Activated T-helper 17 cell treated with anti-CD3 and anti-CD28 coated beads, Interleukin-2, amount 50 U/mL, for 72 hours (primary cell): ENCODE results near the gene SERPINA3. TPM values are rescaled to one million over a fixed set of nuclear protein-coding genes. Genes with fewer than 3 reads are reported as not detected.

Experiments used
- ATAC-seq: fragments of 150-1000 bp; cut with Tn5 transposase; replicated peaks from 2 replicates; pipeline ENCODE4 v1.10.0; 2021; ENCODE audit warnings: mild to moderate bottlenecking, moderate library complexity
- H3K27ac Mint-ChIP-seq: one replicate; pipeline ENCODE4 v1.8.0; 2022; ENCODE audit warnings: mixed read lengths
- H3K27me3 Mint-ChIP-seq: one replicate; pipeline ENCODE4 v1.8.0; 2022; ENCODE audit warnings: mixed read lengths
- H3K36me3 Mint-ChIP-seq: one replicate; pipeline ENCODE4 v1.8.0; 2022; ENCODE audit warnings: low read depth, mild to moderate bottlenecking, mixed read lengths
- H3K4me1 Mint-ChIP-seq: one replicate; pipeline ENCODE4 v1.8.0; 2022; ENCODE audit warnings: mixed read lengths
- H3K4me3 Mint-ChIP-seq: one replicate; pipeline ENCODE4 v1.8.0; 2022; ENCODE audit warnings: mild to moderate bottlenecking, mixed read lengths
- H3K9me3 Mint-ChIP-seq: one replicate; pipeline ENCODE4 v1.8.0; 2022; ENCODE audit warnings: mixed read lengths
- total RNA-seq, 2 donors: library from RNA; stranded (reverse); gene quantifications; one replicate each; pipeline ENCODE4 v1.2.3, GENCODE V29; 2022

The SERPINA3 gene
- total RNA-seq, 2 donors from 2014 or later, result not detected

DNA sequence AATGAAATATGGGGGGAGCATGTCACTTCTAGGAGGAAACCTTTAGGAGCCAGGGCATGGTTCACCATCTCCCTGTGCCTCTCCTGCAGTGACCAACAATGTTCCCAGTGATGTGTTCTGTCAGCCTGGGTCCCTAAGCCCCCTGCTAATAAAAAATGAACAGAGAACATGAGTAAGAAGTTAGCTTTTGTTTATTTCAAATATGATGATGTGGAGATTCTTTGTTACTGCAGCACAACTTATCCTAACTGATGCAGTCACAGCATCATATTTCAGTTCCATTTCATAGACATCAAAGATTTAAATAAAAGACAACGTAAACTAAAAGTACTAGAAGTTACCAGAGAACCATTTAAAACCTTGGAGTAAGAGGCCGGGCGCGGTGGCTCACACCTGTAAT is 43.9 kb downstream of the SERPINA3 start:
- Mint-ChIP-seq H3K27me3 (peaks cover 21% of the 10 kb centered on the region), H3K4me1 (no peaks in the 10 kb centered on the region), H3K4me3 (no peak overlapping the region), H3K36me3 (no peaks in the 10 kb centered on the region), H3K9me3 (no peaks in the 10 kb centered on the region), H3K27ac (no peak overlapping the region)
- no peak for ATAC-seq

DNA sequence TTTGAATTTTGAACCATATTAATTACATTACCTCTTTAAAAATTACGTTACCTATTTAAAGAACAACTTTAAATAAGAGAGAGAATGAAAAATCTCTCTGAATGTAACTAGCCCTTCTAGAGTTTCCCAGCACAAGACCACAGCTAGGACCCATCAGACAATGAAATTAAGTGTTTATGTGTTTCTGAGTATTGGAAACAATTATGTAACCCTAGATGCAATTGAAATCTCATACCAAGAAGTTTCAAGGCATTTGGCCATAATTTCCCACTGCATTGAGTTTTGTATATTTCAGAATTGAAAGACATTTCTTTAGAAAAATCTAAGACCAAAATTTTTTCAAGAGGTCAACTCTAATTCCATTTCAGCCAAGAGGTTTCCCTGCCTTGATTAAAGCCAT is 47.1 kb downstream of the SERPINA3 start:
- Mint-ChIP-seq H3K36me3 (no peaks in the 10 kb centered on the region), H3K4me1 (peaks cover 4% of the 10 kb centered on the region), H3K9me3 (peaks cover 3% of the 10 kb centered on the region), H3K27me3 (peaks cover 38% of the 10 kb centered on the region), H3K4me3 (no peak overlapping the region), H3K27ac (no peak overlapping the region)
- ATAC-seq, result no peak

DNA sequence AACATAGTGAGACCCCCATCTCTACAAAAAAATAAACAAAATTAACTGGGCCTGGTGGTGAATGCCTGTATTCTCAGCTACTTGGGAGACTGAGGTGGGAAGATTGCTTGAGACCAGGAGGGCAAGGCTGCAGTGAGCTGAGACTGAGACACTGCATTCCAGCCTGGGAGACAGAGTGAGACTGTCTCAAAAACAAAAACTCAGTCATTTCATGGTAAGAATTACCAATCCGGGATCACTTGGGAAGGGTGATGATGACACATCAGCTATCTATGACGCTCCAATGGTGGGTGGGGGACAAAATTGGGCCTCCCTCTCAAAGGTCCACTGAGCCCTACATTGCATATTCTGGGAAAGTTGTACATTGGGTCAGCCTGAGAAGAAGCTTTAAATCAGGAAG is 47.7 kb downstream of the SERPINA3 start:
- H3K4me1 Mint-ChIP-seq, result peaks cover 4% of the 10 kb centered on the region
- peaks cover 39% of the 10 kb centered on the region for H3K27me3 Mint-ChIP-seq
- H3K36me3 Mint-ChIP-seq, result no peaks in the 10 kb centered on the region
- H3K9me3 Mint-ChIP-seq, result peaks cover 3% of the 10 kb centered on the region
- no peak for ATAC-seq
- no peak overlapping the region for H3K27ac Mint-ChIP-seq
- H3K4me3 Mint-ChIP-seq, result no peak overlapping the region

DNA sequence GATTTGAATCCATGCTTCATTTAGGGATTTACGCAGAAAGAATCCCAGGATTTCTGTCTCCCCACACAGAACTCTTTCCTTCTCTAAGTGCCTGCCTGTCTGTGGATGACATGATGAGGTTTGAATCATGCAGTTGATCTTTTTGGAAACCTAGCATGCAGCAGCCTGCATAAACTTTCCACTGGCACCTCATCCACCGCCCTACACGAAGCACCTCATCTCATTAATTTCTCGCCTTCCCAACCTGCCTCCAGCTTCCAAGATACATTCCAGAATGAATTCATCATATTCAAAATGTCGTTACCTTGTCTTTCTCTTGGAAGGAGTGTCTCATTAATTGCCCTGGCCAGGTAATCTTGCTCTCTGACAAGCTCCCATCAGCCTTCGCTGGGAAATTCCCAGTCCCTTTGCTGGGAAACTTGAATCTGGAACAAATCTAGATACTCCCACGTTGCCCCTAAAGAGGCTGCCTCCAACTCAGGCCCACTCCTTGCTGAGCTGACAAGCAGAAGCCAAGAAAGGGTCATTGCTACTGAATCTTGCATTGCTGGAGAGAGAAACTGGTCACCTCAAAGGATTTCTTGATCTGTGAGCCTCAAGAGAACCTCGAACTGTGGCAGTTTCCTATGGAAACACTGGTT is 48.2 kb downstream of the SERPINA3 start:
- peaks cover 38% of the 10 kb centered on the region for H3K27me3 Mint-ChIP-seq
- H3K9me3 Mint-ChIP-seq, result peaks cover 3% of the 10 kb centered on the region
- no peaks in the 10 kb centered on the region for H3K36me3 Mint-ChIP-seq
- no peak overlapping the region for H3K27ac Mint-ChIP-seq
- H3K4me3 Mint-ChIP-seq, result no peak overlapping the region
- peaks cover 4% of the 10 kb centered on the region for H3K4me1 Mint-ChIP-seq
- ATAC-seq, result no peak

DNA sequence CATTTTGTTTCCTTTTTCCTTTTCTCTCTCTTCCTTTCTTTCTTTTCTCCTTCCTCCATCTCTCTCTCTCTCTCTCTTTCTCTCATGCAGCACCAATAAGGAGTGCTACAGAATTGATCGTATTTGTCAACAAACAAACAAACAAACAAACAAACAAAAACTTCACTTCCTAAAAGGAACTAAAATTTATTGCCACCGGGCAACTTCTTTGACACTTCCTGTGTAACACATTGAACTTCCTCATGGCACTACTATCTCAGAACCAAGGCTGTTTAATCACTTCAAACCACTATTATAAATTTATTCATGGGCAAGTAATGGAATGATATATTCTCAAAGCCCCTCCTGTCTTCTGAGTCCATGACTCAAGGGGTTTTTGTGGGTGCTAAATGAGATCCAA is 51.3 kb downstream of the SERPINA3 start:
- Mint-ChIP-seq H3K27ac (no peak overlapping the region), H3K4me1 (peaks cover 4% of the 10 kb centered on the region), H3K27me3 (peaks cover 43% of the 10 kb centered on the region), H3K9me3 (peaks cover 3% of the 10 kb centered on the region), H3K36me3 (no peaks in the 10 kb centered on the region), H3K4me3 (no peak overlapping the region)
- ATAC-seq, result no peak

DNA sequence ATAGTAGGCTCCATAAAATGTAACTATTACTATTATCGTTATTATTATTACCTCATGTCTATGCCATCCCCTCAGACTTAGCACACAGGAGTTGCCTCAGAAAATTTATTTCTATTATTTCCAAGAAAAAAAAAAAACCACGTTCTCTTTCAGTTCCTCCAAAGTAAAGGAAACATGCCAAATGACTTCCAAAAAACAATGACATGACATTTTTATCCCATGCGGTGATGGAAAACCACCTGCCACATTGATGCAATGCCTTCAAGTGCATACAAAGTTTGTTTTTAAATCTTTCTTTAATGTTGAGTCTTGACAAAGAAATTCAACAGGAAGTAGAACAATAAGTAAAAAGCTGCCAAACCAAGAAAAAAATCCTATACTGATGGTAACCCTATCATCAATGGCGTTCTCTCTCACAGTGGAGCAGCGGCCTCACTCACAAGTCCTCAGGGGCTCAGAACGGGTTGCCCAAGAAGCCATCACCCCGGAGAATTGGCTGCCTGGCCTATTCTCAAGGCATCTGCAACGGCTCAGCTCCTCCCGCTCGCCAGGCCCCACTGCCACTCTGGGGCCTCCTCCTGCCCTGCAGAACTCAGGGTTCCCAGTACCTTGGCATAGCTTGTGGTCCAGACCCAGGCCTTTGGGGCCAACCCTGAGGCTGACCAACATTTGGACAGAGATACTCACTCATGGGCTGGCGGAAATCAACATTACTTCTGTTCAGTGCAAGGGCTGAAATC is 51.9 kb downstream of the SERPINA3 start:
- Mint-ChIP-seq H3K27me3 (peaks cover 45% of the 10 kb centered on the region), H3K9me3 (peaks cover 3% of the 10 kb centered on the region)
- no peak for ATAC-seq

DNA sequence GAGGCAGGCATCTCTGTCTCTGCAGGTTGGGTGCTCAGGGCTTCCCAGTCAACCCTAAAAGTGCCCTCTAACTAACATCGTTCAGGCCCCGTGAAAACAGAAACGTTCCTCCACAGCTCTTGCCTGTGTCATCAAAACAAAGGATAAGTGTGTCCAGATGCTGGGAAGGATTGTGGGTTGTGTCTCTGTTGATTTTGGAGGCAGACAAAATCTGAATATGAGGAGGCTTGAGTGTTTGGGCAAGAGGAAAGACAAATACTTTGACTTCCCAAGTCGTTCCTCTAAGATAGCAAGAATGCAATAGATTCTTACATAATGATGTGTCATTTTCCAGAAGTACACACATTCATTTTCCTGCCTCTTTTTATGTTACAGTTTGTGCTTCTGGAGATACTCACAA is 52.9 kb downstream of the SERPINA3 start:
- H3K4me1 Mint-ChIP-seq, result peaks cover 4% of the 10 kb centered on the region
- no peak for ATAC-seq
- no peak overlapping the region for H3K27ac Mint-ChIP-seq
- H3K9me3 Mint-ChIP-seq, result peaks cover 3% of the 10 kb centered on the region
- H3K4me3 Mint-ChIP-seq, result no peak overlapping the region
- peaks cover 47% of the 10 kb centered on the region for H3K27me3 Mint-ChIP-seq
- H3K36me3 Mint-ChIP-seq, result no peaks in the 10 kb centered on the region

More for the DNA sequence above, 51.9 kb downstream of the SERPINA3 start:
- H3K36me3 Mint-ChIP-seq, result no peaks in the 10 kb centered on the region
- H3K4me3 Mint-ChIP-seq, result no peak overlapping the region
- no peak overlapping the region for H3K27ac Mint-ChIP-seq
- H3K4me1 Mint-ChIP-seq, result peaks cover 4% of the 10 kb centered on the region

DNA sequence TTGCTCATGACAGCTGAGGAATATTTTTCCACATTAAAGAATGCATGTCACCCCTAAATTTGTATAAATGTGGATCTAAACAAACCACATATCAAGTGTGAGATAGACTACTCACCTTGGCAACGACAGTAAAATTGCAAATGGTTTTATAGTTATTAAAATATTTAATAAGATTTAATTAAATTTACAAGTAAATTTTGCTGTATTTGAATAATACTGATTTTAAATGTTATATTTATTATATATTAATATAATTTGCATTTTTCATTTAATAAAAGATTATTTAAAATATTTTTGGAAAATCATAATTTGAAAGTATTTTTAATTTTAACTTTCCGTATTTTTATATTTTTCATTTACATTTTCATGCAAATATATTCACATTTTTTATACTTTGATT is 53.4 kb downstream of the SERPINA3 start:
- H3K36me3 Mint-ChIP-seq, result no peaks in the 10 kb centered on the region
- no peak for ATAC-seq
- H3K4me1 Mint-ChIP-seq, result peaks cover 4% of the 10 kb centered on the region
- H3K9me3 Mint-ChIP-seq, result peaks cover 3% of the 10 kb centered on the region
- no peak overlapping the region for H3K4me3 Mint-ChIP-seq
- peaks cover 44% of the 10 kb centered on the region for H3K27me3 Mint-ChIP-seq
- H3K27ac Mint-ChIP-seq, result no peak overlapping the region

DNA sequence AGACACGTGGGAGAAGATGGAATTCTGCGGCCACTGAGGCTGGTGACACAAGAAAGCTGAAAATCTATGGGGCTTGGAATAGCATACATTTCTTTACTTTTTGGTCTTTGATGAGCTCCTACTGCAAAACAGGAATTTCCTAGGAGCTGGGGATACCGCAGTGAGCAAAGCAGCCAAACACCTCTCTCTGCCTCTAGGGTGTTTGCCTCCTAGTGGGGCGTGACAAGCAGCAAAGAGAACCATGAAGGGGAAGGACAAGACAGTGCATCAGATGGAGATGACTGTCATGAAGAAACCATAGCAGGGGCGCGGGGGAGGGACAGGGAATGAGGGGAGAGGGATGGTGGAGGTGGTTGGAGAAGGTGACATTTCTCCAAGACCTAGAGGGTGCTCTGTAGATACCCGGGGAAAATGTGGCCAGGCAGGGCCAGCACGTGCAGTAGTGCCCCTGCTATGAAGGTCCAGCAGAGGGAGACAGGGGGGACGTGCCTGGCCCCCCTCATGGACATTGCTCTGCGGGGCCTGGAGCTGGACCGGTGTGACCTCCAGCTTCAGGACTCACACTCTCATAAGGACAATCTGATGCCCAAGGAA is 58.6 kb downstream of the SERPINA3 start:
- Mint-ChIP-seq H3K27me3 (peaks cover 20% of the 10 kb centered on the region), H3K4me3 (no peak overlapping the region), H3K9me3 (no peaks in the 10 kb centered on the region), H3K4me1 (no peaks in the 10 kb centered on the region), H3K27ac (no peak overlapping the region), H3K36me3 (no peaks in the 10 kb centered on the region)
- ATAC-seq, result no peak

DNA sequence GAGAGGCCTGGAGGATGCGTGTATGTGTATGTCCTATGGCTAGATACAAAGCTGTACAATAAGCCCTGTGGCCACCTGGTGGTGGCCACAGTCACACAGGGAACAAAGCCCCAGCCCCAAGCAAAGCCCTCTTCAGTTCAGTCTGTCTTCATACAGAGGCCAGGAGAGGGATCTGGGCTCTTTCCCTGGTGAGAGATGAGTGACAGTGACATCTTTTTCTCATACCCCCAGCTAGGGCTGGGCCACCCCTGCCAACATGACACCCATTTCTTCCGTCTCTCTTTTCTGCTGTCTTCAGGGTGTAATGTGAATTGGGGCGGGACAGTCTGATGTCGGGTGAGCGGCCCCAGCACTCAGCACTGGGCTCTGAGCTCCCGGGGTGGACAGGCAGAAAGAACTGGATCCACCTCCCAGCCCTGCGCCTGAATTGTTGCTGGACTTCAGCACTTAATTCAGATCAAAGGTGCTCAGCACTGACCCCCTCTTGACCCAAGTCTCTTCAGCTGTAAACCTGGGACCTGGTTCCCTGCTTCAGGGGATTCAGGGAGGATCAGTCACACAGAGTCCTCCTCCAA is 59.8 kb downstream of the SERPINA3 start:
- no peak overlapping the region for H3K27ac Mint-ChIP-seq
- ATAC-seq, result no peak
- no peaks in the 10 kb centered on the region for H3K9me3 Mint-ChIP-seq
- H3K4me3 Mint-ChIP-seq, result no peak overlapping the region
- H3K4me1 Mint-ChIP-seq, result no peaks in the 10 kb centered on the region
- no peaks in the 10 kb centered on the region for H3K36me3 Mint-ChIP-seq
- peaks cover 20% of the 10 kb centered on the region for H3K27me3 Mint-ChIP-seq

DNA sequence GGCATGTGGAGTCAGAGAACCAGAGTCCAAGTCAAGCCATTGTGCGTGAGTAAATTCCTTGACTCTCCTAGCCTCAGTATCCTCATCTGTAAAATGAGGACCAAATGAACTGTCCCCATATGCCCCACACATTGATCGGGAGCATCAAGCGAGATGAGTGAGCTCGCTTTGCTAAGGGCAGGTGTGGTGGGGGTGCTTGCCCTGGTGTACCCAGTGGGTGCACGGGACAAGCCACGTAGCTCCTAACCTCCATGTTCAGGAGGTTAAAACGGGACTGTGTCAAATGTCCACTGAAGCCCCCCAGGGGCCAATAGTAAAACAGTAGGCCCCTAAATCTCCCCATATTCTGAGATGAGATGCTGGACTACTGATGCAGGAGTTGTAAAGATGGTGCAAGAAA is 60.9 kb downstream of the SERPINA3 start:
- no peaks in the 10 kb centered on the region for H3K4me1 Mint-ChIP-seq
- H3K27me3 Mint-ChIP-seq, result peaks cover 16% of the 10 kb centered on the region
- H3K36me3 Mint-ChIP-seq, result no peaks in the 10 kb centered on the region
- no peak overlapping the region for H3K4me3 Mint-ChIP-seq
- no peak for ATAC-seq
- no peak overlapping the region for H3K27ac Mint-ChIP-seq
- no peaks in the 10 kb centered on the region for H3K9me3 Mint-ChIP-seq

Other genes with a start within 250 kb of the SERPINA3 start
- under 1 TPM in 1 of 2 donors, not detected in 1; 0.29 TPM for gene SERPINA2, start 245.7 kb upstream of the SERPINA3 start, total RNA-seq
- gene SERPINA1, start 223.8 kb upstream of the SERPINA3 start, total RNA-seq, result 100 to 1,000 TPM in 1 of 2 donors, 1 to 10 TPM in 1; 1.3 to 160 TPM
- gene SERPINA11, start 159.6 kb upstream of the SERPINA3 start, total RNA-seq, result not detected
- not detected for gene SERPINA9, start 136.2 kb upstream of the SERPINA3 start, total RNA-seq
- gene SERPINA12, start 102.9 kb upstream of the SERPINA3 start, total RNA-seq, result not detected
- gene SERPINA4, start 50.9 kb upstream of the SERPINA3 start, total RNA-seq, result not detected
- gene SERPINA5, start 31.0 kb upstream of the SERPINA3 start, total RNA-seq, result not detected
- not detected for gene GSC, start 157.7 kb downstream of the SERPINA3 start, total RNA-seq